Psoas muscle (tissue), 8 donors: ENCODE data around the gene AP1M1. TPM values are rescaled to one million over a fixed set of nuclear protein-coding genes. Genes with fewer than 3 reads are reported as not detected.

ENCODE experiments used
- ATAC-seq, 4 donors: fragments of 200-7000 bp; cut with Tn5 transposase; one replicate each; pipeline ENCODE4 v1.9.1; 2020; ENCODE audit warnings: moderate library complexity in 3 of 4, mild to moderate bottlenecking in 2 of 4
- DNase-seq, 2 donors: peaks; one replicate each; pipeline ENCODE4 v3.0.0-alpha.2; 2020
- H3K27ac ChIP-seq: fragments of 200-600 bp; one replicate; pipeline ENCODE4 v1.8.0; 2022
- H3K27me3 ChIP-seq, 3 donors: fragments of 200-600 bp in 1 of 3; one replicate each; pipeline versions ENCODE4 v1.6.1 to v1.8.0; 2013 to 2022; ENCODE audit warnings: low read length in 2 of 3, mild to moderate bottlenecking in 2 of 3, moderate library complexity in 1 of 3; ENCODE audit not compliant: insufficient read depth in 3 of 3
- H3K36me3 ChIP-seq, 2 donors: fragments of 200-600 bp in 1 of 2; one replicate each; pipeline versions ENCODE4 v1.6.1 to v1.8.0; 2013 to 2022; ENCODE audit warnings: low read depth in 1 of 2, mild to moderate bottlenecking in 1 of 2, moderate library complexity in 1 of 2; ENCODE audit not compliant: insufficient read depth in 1 of 2
- H3K4me1 ChIP-seq: fragments of 200-600 bp; one replicate; pipeline ENCODE4 v1.8.0; 2022
- H3K4me3 ChIP-seq: fragments of 200-600 bp; one replicate; pipeline ENCODE4 v1.8.0; 2022; ENCODE audit warnings: mild to moderate bottlenecking
- H3K9me3 ChIP-seq: fragments of 200-600 bp; one replicate; pipeline ENCODE4 v1.8.0; 2022
- WGBS, 3 donors: extraction: QIAGEN DNeasy Blood & Tissue Kit; methylation state at CpG; one replicate each; pipeline versions ENCODE4 v1.1.6 to v1.1.7; 2013; 5-methylcytosine and 5-hydroxymethylcytosine counted together
- intact Hi-C, 2 donors: fragments of 100-400 bp; cut with DNase I; formaldehyde crosslinking; loops; one replicate each; pipeline versions ENCODE4 v1.11.0 to v1.14.2; 2022
- polyA plus RNA-seq, 3 donors: library from polyadenylated mRNA; stranded (reverse); fragments of 200-250 nt; gene quantifications; one replicate each; pipeline ENCODE4 v1.2.3, GENCODE V29; 2013
- total RNA-seq, 4 donors: library from RNA; stranded (reverse); fragmentation: NEBNext Ultra II Directional in 2 of 4; extraction: Animal tissue kit (Norgen Biotek cat#: 25700) in 2 of 4; gene quantifications; one replicate each; pipeline versions ENCODE4 v1.2.1 to v1.2.4, GENCODE V29; 2021 to 2023
- TF ChIP-seq, protein P1 (sequence below): fragments of 200-600 bp; IDR thresholded peaks from one replicate; pipeline ENCODE4 v1.8.0; 2022; ENCODE audit warnings: antibody characterized with exemption
- donor health status: healthy with polysubstance abuse.
- donor health status: DM: no; HTN: no; CAD: no; lungs with moderate emphysema.
- donor health status: Bipolar disorder and iron deficiency.
- donor health status: healthy.
- donor health status: DM: yes; HTN: yes; CAD: no.
- donor health status: DM: no; HTN: no; CAD: no.
- donor health status: DM: no; HTN: no; CAD: no.
- donor health status: DM: yes; HTN: yes; CAD: no.

AP1M1 gene
- total and polyA plus RNA-seq, 7 donors = 40.5 to 102 (median 51.0) TPM

DNA sequence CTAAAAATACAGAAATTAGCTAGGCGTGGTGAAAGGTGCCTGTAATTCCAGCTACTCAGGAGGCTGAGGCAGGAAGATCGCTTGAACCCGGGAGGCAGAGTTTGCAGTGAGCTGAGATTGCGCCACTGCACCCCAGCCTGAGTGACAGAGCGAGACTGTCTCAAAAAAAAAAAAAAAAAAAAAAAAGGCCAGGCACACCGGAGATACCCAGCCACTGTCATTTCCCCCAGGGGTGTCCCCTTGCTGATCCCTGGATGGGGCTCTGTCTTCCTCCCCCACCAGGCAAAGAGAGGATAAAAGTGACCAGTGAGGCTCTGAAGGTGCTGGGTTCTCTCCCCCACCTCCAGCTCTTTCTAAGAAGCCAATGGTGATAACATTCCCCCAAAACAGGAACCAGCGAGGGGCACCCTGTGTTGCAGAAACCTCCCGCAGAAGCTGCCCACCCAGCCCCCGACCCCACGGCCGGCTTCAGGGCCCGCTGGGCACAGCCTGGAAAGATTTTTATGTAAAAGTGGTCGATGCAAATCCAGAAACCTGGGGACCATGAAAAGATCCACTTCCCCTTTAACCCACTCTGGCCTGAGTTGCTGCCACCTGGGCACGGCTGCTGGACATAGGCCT, 65.5 kb downstream of the AP1M1 start:
- DNase-seq = no peak
- Histone ChIP-seq H3K36me3 (no peaks in the 10 kb centered on the region), H3K27ac (no peak overlapping the region), H3K9me3 (no peaks in the 10 kb centered on the region), H3K4me3 (no peak overlapping the region), H3K27me3 (no peaks in the 10 kb centered on the region), H3K4me1 (no peaks in the 10 kb centered on the region)
- WGBS, 3 donors = 77 to 90% (median 79%) methylated on average over 13 to 14 of the region's 14 CpGs
- TF ChIP-seq, protein P1, sequence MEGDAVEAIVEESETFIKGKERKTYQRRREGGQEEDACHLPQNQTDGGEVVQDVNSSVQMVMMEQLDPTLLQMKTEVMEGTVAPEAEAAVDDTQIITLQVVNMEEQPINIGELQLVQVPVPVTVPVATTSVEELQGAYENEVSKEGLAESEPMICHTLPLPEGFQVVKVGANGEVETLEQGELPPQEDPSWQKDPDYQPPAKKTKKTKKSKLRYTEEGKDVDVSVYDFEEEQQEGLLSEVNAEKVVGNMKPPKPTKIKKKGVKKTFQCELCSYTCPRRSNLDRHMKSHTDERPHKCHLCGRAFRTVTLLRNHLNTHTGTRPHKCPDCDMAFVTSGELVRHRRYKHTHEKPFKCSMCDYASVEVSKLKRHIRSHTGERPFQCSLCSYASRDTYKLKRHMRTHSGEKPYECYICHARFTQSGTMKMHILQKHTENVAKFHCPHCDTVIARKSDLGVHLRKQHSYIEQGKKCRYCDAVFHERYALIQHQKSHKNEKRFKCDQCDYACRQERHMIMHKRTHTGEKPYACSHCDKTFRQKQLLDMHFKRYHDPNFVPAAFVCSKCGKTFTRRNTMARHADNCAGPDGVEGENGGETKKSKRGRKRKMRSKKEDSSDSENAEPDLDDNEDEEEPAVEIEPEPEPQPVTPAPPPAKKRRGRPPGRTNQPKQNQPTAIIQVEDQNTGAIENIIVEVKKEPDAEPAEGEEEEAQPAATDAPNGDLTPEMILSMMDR = no peak
- intact Hi-C loops = no loop called here
- no peak for ATAC-seq

DNA sequence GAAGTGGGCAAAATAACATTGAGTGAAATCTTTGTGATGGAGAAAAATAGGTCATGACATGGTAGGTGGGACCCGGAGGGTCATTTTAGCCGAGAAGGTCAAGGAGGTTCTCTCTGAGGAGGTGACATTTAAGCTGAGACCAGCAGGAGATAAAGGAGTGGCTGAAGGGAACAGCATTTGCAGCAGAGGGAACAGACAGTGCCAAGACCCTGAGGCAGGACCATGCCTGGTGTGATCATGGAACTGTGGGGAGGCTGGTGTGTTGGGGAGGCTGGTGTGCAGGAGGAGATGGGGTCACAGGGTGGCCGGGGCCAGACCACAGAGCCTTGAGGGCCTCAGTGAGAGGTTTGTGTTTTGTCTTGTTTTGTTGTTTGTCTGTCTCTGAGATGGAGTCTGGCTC, 67.5 kb downstream of the AP1M1 start:
- no peaks in the 10 kb centered on the region for H3K4me1 ChIP-seq
- 70 to 85% (median 76%) methylated on average over 3 of the region's 3 CpGs for WGBS, 3 donors
- TF ChIP-seq, protein P1 = no peak
- no peaks in the 10 kb centered on the region for H3K36me3 ChIP-seq
- intact Hi-C loops = no loop called here
- H3K9me3 ChIP-seq = no peaks in the 10 kb centered on the region
- no peak overlapping the region for H3K27ac ChIP-seq
- DNase-seq (no peak), ATAC-seq (no peak)
- H3K4me3 ChIP-seq = no peak overlapping the region
- H3K27me3 ChIP-seq = no peaks in the 10 kb centered on the region

DNA sequence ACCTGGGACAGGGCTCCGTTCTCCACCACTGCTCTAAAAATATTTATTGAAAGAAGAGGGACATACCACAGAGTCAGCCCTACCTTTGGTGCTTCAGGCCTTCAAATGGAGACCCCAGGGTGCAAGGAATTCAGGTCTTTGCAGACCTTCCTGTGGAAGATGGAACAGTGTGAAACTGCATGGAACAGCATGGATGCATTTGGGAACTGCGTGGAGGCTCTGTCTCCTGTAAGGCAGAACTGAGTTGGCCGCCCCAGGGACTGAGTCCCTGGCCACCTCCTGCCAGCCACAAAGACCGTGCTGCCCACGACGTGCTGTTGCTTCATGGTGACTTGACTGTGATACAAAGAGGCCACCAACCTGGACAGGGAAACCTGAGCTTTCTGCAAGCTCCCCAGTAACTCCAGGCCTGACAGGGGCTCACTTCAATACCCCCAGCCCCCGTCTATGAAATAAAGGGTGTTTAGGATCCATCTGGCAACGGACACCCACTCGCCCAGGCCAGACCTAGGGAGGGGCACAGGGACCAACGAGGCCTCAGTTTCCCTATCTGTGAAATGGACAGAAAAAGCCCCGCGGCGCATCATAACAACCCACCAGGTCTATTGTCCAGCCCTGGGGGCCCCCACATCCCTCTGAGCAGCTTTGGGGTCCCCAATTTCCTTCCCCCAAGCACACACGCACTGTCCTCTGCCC, 68.3 kb downstream of the AP1M1 start:
- DNase-seq (no peak), ATAC-seq (no peak)
- no peaks in the 10 kb centered on the region for H3K4me1 ChIP-seq
- no peaks in the 10 kb centered on the region for H3K9me3 ChIP-seq
- H3K36me3 ChIP-seq = no peaks in the 10 kb centered on the region
- intact Hi-C loops = no loop called here
- H3K27me3 ChIP-seq = no peaks in the 10 kb centered on the region
- TF ChIP-seq, protein P1 = no peak
- H3K27ac ChIP-seq = no peak overlapping the region
- H3K4me3 ChIP-seq = no peak overlapping the region
- WGBS, 3 donors = 83 to 91% (median 87%) methylated on average over 11 to 14 of the region's 14 CpGs

DNA sequence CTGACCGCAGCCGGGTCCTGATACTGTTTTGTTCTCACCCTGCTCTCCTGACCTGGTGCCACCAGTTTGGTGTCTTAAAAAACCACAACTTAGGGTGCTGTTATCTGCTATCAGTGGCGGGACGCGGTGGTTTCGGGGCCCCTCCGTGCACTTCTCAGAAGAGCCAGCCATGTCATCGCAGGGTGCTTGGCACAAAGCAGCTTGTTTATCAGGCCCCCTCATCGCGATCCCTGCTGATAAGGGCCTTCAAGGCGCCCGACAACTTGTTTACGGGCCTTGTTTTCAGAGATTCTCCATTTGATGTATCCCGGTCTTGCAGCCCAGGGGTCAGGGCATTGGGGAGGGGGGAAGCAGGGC, 68.9 kb downstream of the AP1M1 start:
- intact Hi-C loops = no loop called here
- 83 to 91% (median 85%) methylated on average over 14 of the region's 14 CpGs for WGBS, 3 donors
- H3K27ac ChIP-seq = no peak overlapping the region

More for the DNA sequence above, 68.9 kb downstream of the AP1M1 start:
- ATAC-seq = no peak
- no peaks in the 10 kb centered on the region for H3K4me1 ChIP-seq
- H3K36me3 ChIP-seq = no peaks in the 10 kb centered on the region
- DNase-seq = no peak
- TF ChIP-seq, protein P1 = no peak
- H3K9me3 ChIP-seq = no peaks in the 10 kb centered on the region
- no peaks in the 10 kb centered on the region for H3K27me3 ChIP-seq
- no peak overlapping the region for H3K4me3 ChIP-seq
